Measurements from ENCODE around the gene AGA.

GRCh38 chr4:177441061-177441802 lies 1.0 kb downstream of the AGA start:
- TF ChIP-seq POLR2A (IDR thresholded peaks at IDR 0.05; ENCODE audit: low read length) = no peak
- TF ChIP-seq GATA1 (IDR thresholded peaks at IDR 0.05; ENCODE audit: low read depth, low read length) = no peak

Data from erythroblast (primary cell).